CD4-positive, alpha-beta T cell treated with Interleukin-15 for 4 hours (primary cell): ENCODE data around the gene PFN3.
"Not testable (repeated sequence)": the region's sequence is repeated elsewhere in the genome, so short reads cannot be mapped to it uniquely, and the experiment has no call there.

Experiments
- DNase-seq: peaks from one replicate; pipeline ENCODE4 v3.0.0-alpha.2; 2020; ENCODE audit warnings: low spot score

The PFN3 gene

DNA sequence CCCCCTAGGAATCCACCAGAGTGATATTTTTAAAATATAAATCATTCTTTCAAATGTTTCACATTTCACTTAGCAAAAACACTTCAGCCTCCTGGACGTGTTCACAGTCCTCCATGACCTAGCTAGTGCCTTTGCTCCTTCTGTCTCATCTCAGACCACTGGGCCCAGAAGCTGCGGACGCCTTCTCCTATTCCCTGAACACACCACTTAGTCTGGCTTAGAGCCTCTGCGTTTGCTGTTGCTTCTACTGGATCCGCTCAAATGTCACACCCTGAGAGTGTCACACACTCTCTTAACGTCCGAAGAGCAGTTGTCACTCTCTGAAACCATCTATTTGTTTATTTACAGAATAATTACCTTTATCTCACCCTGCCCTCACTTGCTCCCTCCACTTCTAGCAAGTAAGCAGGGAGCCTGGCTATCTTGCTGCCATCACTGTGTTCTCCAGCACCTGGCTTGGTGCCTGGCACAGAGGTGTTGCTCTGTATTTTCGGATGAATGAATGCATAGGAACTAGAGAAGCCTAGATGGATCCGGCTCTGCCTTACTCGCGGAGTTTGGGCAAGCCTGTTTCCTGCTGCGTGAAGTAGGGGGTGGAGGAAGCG lies 24.8 kb upstream of the PFN3 start:
- DNase-seq = no peak

GRCh38 chr5:177423671-177424070 lies 23.2 kb upstream of the PFN3 start:
- DNase-seq = no peak

GRCh38 chr5:177421062-177421798 lies 20.8 kb upstream of the PFN3 start:
- no peak for DNase-seq

DNA sequence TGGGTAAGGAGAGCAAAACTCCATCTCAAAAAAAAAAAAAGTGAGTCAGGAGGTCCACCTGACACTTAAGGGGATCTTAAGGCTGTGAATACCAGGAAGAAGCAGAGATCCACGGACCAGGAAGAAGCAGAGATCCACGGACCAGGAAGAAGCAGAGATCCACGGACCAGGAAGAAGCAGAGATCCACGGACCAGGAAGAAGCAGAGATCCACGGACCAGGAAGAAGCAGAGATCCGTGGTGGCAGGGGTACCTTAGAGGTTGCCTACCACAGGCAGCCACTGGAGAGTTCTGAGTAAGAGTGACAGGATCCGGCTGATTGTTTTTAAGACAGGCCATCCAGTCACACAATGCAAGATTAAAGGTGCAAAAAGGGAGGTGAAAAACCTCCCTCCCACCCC lies 20.0 kb upstream of the PFN3 start:
- not testable (repeated sequence) for DNase-seq

DNA sequence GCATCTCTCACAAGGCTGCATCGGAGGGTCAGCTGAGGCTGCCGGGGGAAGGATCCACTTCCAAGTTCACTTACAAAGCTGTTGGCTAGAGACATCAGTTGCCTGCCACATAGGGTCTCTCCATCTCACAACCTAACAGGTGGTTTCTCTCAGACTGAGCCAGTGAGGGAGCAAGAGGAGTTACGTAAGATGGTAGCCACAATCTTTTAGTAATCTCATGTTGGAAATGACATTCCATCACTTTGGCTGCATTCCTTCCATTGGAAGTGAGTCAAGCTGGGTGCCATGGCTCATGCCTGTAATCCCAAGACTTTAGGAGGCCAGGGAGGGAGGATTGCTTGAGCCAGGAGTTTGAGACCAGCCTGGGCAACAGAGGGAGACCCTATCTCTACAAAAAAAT lies 18.6 kb upstream of the PFN3 start:
- DNase-seq = no peak

- DNase-seq = not testable (repeated sequence)
These were observed 16.6 kb upstream of the PFN3 start for GRCh38 chr5:177417081-177417480.

GRCh38 chr5:177414481-177414880 lies 14.0 kb upstream of the PFN3 start:
- DNase-seq = no peak

GRCh38 chr5:177412603-177413233 lies 12.3 kb upstream of the PFN3 start:
- DNase-seq = peak; percentile 54

DNA sequence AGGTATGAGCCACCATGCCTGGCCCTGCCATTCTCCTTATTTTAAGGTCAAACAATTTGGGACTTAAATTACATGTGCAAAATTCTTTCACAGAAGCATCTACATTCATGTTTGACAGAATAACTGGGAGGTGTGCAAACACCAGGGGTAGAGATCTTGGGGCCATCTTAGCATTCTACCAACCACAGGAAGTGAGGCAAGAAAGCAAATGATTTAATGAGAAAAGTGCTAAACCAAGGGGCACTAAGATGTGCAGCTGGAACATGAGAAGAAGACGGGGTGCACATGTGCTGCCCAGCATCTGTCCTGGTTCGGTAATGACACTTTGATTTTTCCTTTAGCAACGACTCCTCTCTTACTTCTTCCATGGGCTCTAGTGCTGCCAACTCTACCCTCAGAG lies 10.1 kb upstream of the PFN3 start:
- no peak for DNase-seq

DNA sequence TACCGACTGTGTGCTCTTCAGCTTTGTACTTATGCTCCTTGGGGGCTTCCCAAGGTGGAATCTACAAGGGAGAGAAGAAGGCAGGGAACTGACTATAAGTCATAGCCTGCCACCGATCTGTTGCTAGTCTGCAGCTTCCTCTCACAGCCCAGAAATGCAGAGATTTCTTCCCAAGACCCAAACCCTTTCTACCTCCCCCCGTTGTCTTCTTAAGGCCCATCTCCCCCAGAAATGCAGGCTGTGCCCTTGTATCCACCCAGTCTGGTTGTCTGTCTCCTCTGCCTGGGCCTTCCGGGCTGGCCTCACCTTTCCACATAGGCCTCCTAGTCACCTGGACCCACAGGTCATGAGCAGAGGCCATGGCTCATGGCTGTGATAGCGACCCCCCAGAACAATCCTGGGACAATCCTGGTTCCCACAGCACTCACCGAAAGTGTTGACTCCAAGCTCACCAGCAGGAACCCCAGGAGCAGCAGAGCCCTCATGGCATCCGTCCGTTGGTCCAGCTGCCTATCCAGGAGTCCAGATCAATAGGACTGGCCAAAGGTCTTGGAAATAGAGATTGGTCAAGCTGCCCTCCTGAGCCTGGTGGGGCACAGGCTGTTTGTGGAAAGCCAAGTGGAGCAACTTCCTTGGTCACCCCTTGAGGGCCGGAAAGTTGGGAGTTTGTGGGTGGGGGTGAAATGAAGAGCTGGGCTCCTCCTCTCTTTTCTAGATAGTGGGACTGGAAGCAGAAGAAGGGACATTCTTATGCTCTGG lies 8.8 kb upstream of the PFN3 start, which contains the start of gene F12:
Gene F12 (minus strand): TSS at position 522 of the 759 bp plus-strand sequence. CDS start 37 bp downstream, at position 485.
- DNase-seq = no peak

- no peak for DNase-seq
These were observed 5.3 kb upstream of the PFN3 start for GRCh38 chr5:177405805-177406204.

DNA sequence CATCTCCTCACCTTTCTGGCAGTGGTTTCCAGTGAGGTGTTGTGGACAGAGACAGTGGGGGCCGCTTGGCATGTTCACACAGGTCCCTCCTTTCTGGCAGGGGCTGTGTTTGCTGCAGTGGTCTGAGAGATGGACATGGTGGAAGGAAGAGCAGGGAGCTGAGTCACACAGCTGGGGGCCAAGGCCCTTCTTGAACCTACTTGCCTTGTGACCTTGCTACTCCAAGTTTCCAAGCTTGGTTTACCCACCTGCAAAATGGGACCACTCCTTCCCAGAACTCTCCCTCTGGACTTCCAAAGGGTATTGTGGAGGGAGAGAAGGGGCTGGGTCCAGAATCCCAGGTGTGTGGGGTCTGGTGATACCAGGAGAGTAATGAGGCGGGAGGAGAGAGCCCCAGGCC lies 4.9 kb upstream of the PFN3 start:
- DNase-seq = no peak

GRCh38 chr5:177404641-177405179 lies 4.2 kb upstream of the PFN3 start:
- DNase-seq = no peak

DNA sequence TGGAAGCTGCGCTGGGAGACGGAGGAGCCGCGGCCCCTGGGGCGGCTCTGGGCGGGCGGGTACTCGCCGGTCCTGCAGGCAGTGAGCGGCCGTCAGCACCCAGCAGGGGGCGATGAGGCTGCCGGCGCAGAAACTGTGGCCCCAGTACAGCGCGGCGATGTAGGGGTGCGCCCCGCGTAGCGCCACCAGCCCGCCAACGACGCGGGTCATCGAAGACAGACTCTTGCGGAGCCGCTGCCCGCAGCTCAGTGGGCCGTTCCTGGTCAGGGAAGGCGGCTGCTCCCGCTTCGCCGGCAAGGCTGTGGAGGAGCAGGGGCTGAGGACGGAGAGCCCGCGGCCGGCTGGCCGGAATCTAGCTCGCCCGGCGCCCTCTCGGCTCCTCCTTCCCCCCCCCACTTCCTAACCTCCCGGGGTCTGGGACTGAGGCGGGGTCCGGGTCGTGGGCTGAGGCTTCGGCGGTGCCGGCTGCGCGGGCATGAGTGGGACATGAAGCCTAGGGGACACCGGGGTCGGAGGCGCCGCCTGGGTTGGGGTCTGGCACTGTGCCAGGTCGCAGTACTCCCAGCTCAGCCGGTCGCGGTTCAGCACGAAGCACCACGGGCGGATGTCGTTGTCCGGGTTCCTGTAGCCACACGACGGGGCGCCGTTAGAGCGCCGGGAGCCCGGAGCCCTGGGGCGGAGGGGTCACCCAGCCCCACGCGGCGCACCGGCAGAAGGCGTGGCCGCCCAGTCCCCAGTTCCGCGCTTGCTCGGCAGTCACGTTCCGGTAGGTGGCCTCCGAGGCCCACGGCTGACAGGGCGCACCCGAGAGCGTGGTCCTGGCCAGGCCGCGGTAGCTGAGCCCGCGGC lies 3.6 kb upstream of the PFN3 start:
- DNase-seq = peak; percentile 88

DNA sequence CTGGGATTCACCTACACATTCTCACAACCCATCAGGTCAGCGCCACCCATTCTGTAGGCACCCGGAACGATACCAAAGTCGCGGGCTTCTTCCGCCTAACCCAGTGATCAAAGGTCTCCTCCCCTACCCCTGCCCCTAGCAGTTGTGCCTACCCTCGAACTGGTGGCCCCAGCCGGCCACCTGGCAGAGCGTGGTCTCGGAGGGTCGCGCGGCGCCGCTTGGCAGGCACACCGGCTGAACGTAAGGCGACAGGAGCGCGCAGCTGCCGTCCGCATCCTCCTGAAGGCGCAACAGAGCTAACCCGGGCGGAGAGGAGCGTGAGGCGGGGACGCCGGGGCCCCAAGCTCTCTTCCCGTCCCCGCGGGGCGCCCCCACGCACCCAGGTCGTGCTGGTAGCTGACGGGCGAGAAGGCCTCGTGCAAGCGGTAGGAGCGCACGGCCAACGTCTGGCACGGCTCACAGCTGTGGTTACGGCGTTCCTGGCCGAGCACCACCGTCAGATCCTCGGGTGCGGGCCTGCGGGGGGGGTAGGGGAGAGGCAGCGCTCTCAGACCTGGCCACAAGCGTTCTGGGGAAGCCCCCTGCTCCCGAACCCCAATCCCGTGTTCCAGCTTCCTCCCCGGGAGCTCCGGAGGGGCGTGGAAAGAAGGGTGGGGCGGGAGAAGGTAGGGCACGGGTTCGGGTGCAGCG lies 2.8 kb upstream of the PFN3 start:
- DNase-seq = peak; percentile 36

- DNase-seq = peak; percentile 72
These were observed 2.0 kb upstream of the PFN3 start for GRCh38 chr5:177402271-177403043.

DNA sequence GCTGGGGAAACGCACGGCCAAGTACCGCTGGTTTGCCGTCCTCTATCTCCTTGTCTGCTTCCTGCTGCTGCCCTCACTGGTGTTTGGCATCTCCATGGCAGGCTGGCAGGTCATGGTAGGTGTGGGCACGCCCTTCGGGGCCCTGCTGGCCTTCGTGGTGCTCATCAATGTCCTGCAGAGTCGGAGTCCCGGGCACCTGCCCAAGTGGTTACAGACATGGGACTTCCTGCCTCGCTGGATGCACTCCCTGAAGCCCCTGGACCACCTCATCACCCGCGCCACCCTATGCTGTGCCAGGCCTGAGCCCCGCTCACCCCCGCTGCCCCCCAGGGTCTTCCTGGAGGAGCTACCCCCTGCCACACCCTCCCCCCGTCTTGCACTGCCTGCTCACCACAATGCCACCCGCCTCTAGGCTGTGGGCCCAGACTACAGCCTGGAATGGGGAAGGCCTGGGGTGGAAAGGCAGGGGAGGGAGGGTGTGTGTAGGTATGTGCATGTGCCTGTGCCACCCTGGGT lies 2.5 kb downstream of the PFN3 start:
- no peak for DNase-seq

GRCh38 chr5:177396807-177397206 lies 3.7 kb downstream of the PFN3 start:
- no peak for DNase-seq

DNA sequence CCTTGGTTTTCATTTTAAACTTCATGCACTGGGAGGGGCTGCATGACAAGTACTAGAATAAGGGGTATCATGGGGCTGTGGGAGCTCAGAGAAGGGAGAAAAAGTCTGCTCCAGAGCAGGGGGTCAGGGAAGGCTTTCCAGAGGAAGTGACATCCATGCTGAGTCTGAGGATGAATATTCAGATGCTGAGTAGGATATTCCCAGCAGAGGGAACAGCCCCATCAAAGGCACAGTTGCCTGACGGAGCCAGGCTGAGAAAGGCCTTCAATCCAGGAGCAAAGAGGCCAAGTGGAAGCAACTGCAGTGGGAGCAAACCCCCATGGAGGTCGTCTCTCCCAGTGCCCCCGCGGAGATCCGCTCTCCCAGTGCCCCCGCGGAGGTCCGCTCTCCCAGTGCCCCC lies 4.4 kb downstream of the PFN3 start:
- DNase-seq = no peak

- no peak for DNase-seq
These were observed 6.5 kb downstream of the PFN3 start for GRCh38 chr5:177393990-177394389.
